Left kidney (tissue), 2 donors: ENCODE results near the gene PARD3. TPM values are rescaled to one million over a fixed set of nuclear protein-coding genes. Genes with fewer than 3 reads are reported as not detected.

Experiments used
- DNase-seq: peaks from one replicate; pipeline ENCODE4 v3.0.0-alpha.2; 2013
- polyA plus RNA-seq: library from polyadenylated mRNA; unstranded; fragments of 120-200 nt; gene quantifications from one replicate; pipeline ENCODE4 v1.2.1, GENCODE V29; 2013; ENCODE audit not compliant: insufficient read length

Gene PARD3
- polyA plus RNA-seq, 1 donor = 81.9 TPM

GRCh38 chr10:34252111-34252510 lies 563.0 kb downstream of the PARD3 start:
- DNase-seq = no peak

- DNase-seq = no peak
Observed at GRCh38 chr10:34251177-34251576, 563.9 kb downstream of the PARD3 start.

- DNase-seq = no peak
Observed at GRCh38 chr10:34250722-34251121, 564.4 kb downstream of the PARD3 start.

- DNase-seq = no peak
Observed at GRCh38 chr10:34249634-34250033, 565.5 kb downstream of the PARD3 start.

- DNase-seq = no peak
Observed at GRCh38 chr10:34247560-34247959, 567.5 kb downstream of the PARD3 start.

- DNase-seq = no peak
Observed at GRCh38 chr10:34244756-34245484, 570.2 kb downstream of the PARD3 start.

- no peak for DNase-seq
Observed at GRCh38 chr10:34241226-34242000, 573.7 kb downstream of the PARD3 start.

GRCh38 chr10:34240039-34240438 lies 575.1 kb downstream of the PARD3 start:
- no peak for DNase-seq

- DNase-seq = no peak
Observed at GRCh38 chr10:34237898-34238455, 577.1 kb downstream of the PARD3 start.

- DNase-seq = no peak
Observed at GRCh38 chr10:34236931-34237330, 578.2 kb downstream of the PARD3 start.

GRCh38 chr10:34235164-34235832 lies 579.8 kb downstream of the PARD3 start:
- no peak for DNase-seq

- no peak for DNase-seq
Observed at GRCh38 chr10:34232481-34232880, 582.6 kb downstream of the PARD3 start.

- DNase-seq = no peak
Observed at GRCh38 chr10:34231441-34232180, 583.5 kb downstream of the PARD3 start.

- no peak for DNase-seq
Observed at GRCh38 chr10:34229917-34230316, 585.2 kb downstream of the PARD3 start.

- DNase-seq = no peak
Observed at GRCh38 chr10:34228066-34228465, 587.0 kb downstream of the PARD3 start.

GRCh38 chr10:34224639-34225038 lies 590.5 kb downstream of the PARD3 start:
- DNase-seq = no peak

GRCh38 chr10:34223658-34224057 lies 591.4 kb downstream of the PARD3 start:
- DNase-seq = no peak

GRCh38 chr10:34222359-34222758 lies 592.7 kb downstream of the PARD3 start:
- no peak for DNase-seq

GRCh38 chr10:34219753-34220548 lies 595.1 kb downstream of the PARD3 start:
- DNase-seq = no peak

- no peak for DNase-seq
Observed at GRCh38 chr10:34217524-34217923, 597.6 kb downstream of the PARD3 start.

- DNase-seq = no peak
Observed at GRCh38 chr10:34216348-34216945, 598.6 kb downstream of the PARD3 start.
